ENCODE measurements around the gene KRTAP5-11.
"Not testable (repeated sequence)": the region's sequence is repeated elsewhere in the genome, so short reads cannot be mapped to it uniquely, and the experiment has no call there.

- TF ChIP-seq POLR2A (IDR thresholded peaks at IDR 0.05; ENCODE audit: low read length); GATA1 (IDR thresholded peaks at IDR 0.05; ENCODE audit: low read depth, low read length): not testable (repeated sequence)
These were observed 28.7 kb upstream of the KRTAP5-11 start for GRCh38 chr11:71611218-71611910.
